ENCODE results near the gene EMILIN2. TPM values are rescaled to one million over a fixed set of nuclear protein-coding genes. Genes with fewer than 3 reads are reported as not detected.
A peak's percentile ranks its signal among the peaks of the same experiment; 100 is the strongest.

Gene EMILIN2
- total RNA-seq, 6 donors from 2014 or later, result 31.9 to 59.2 (median 43.6) TPM

DNA sequence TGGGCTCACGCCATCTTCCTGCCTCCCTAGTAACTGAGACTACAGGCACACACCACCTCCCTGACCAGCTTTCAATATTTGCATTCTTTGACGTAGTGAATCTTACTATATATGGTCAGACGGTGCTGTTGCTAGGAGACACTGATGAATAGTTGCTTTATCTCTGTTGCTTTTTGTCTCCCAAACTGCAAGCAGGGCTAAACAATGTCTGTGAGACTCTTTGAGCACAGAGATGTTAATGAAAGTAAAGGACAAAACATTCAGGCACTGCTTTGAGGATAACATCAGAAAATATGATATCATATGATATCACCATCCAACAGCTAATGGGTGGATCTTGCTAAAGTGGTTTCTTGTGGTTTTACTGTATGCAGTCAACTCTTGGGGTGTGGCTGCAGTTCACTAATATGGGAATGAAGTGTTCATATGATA lies 43.0 kb downstream of the EMILIN2 start:
- no peak for TF ChIP-seq POLR2AphosphoS5 (IDR thresholded peaks at IDR 0.05)
- TF ChIP-seq, protein P1, sequence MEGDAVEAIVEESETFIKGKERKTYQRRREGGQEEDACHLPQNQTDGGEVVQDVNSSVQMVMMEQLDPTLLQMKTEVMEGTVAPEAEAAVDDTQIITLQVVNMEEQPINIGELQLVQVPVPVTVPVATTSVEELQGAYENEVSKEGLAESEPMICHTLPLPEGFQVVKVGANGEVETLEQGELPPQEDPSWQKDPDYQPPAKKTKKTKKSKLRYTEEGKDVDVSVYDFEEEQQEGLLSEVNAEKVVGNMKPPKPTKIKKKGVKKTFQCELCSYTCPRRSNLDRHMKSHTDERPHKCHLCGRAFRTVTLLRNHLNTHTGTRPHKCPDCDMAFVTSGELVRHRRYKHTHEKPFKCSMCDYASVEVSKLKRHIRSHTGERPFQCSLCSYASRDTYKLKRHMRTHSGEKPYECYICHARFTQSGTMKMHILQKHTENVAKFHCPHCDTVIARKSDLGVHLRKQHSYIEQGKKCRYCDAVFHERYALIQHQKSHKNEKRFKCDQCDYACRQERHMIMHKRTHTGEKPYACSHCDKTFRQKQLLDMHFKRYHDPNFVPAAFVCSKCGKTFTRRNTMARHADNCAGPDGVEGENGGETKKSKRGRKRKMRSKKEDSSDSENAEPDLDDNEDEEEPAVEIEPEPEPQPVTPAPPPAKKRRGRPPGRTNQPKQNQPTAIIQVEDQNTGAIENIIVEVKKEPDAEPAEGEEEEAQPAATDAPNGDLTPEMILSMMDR (IDR thresholded peaks at IDR 0.05), result no peak
- TF ChIP-seq POLR2A (IDR thresholded peaks at IDR 0.05), result no peak
- no peak for TF ChIP-seq EP300 (IDR thresholded peaks at IDR 0.05)
- ATAC-seq (ENCODE audit: low FRiP score in 2 of 2), result peak in 1 of 2 donors; percentile 86
- H3K36me3 ChIP-seq, result no peaks in the 10 kb centered on the region
- no peaks in the 10 kb centered on the region for H3K27me3 ChIP-seq
- no peaks in the 10 kb centered on the region for H3K9me3 ChIP-seq
- H3K4me1 ChIP-seq, result no peaks in the 10 kb centered on the region
- 61 to 67% methylated on average over 3 of the region's 3 CpGs for WGBS, 2 donors
- H3K27ac ChIP-seq, result no peak overlapping the region
- no peak overlapping the region for H3K4me3 ChIP-seq
- DNase-seq, result peak in 1 of 2 donors; percentile 8

DNA sequence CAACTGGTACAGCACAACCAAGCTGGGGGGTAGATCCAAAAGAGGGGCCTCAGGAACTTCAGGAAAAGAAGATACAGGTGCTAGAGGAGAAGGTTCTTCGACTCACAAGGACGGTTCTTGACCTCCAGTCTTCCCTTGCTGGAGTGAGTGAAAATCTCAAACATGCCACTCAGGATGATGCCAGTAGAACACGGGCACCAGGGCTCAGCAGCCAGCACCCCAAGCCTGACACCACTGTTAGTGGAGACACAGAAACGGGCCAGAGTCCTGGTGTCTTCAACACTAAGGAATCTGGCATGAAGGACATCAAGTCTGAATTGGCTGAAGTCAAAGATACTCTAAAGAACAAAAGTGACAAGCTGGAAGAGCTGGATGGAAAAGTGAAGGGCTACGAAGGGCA lies 43.8 kb downstream of the EMILIN2 start:
- no peak overlapping the region for H3K4me3 ChIP-seq
- H3K36me3 ChIP-seq, result no peaks in the 10 kb centered on the region
- ATAC-seq (ENCODE audit: low FRiP score in 2 of 2) (no peak), DNase-seq (no peak)
- no peak for TF ChIP-seq EP300 (IDR thresholded peaks at IDR 0.05)
- TF ChIP-seq, protein P1 (IDR thresholded peaks at IDR 0.05), result no peak
- TF ChIP-seq POLR2AphosphoS5 (IDR thresholded peaks at IDR 0.05), result no peak
- TF ChIP-seq POLR2A (IDR thresholded peaks at IDR 0.05), result no peak
- no peaks in the 10 kb centered on the region for H3K27me3 ChIP-seq
- WGBS, 2 donors, result 90% methylated on average over 5 of the region's 5 CpGs
- H3K9me3 ChIP-seq, result no peaks in the 10 kb centered on the region
- H3K27ac ChIP-seq, result no peak overlapping the region
- H3K4me1 ChIP-seq, result no peaks in the 10 kb centered on the region

DNA sequence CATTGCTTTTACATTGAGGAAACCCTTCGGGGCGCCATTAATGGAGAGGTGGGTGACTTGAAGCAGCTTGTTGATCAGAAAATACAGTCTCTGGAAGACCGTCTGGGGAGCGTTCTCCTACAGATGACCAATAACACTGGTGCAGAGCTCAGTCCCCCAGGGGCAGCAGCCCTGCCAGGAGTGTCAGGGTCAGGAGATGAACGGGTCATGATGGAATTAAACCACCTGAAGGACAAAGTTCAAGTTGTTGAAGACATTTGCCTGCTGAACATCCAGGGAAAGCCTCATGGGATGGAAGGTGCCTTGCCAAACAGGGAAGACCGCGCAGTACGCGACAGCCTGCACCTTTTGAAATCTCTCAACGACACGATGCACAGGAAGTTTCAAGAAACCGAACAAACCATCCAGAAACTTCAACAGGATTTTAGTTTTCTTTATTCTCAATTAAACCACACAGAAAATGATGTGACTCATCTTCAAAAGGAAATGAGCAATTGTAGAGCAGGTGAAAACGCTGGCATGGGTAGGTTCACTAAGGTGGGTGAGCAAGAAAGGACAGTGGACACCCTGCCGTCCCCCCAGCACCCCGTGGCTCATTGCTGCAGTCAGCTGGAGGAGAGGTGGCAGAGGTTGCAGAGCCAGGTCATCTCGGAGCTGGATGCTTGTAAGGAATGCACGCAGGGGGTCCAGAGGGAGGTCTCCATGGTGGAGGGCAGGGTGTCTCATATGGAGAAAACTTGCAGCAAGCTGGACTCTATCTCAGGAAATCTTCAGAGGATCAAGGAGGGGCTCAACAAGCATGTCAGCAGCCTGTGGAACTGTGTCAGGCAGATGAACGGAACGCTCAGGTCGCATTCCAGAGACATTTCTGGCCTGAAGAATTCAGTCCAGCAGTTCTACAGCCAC lies 45.0 kb downstream of the EMILIN2 start:
- no peak overlapping the region for H3K4me3 ChIP-seq
- 82 to 90% methylated on average over 20 of the region's 20 CpGs for WGBS, 2 donors
- ATAC-seq (ENCODE audit: low FRiP score in 2 of 2) (no peak), DNase-seq (peak in 1 of 2 donors; percentile 17)
- H3K36me3 ChIP-seq, result no peaks in the 10 kb centered on the region
- no peaks in the 10 kb centered on the region for H3K9me3 ChIP-seq
- H3K4me1 ChIP-seq, result no peaks in the 10 kb centered on the region
- no peak overlapping the region for H3K27ac ChIP-seq
- no peaks in the 10 kb centered on the region for H3K27me3 ChIP-seq
- TF ChIP-seq, protein P1 (IDR thresholded peaks at IDR 0.05), result no peak
- TF ChIP-seq POLR2AphosphoS5 (IDR thresholded peaks at IDR 0.05) (no peak), POLR2A (IDR thresholded peaks at IDR 0.05) (no peak), EP300 (IDR thresholded peaks at IDR 0.05) (no peak)

DNA sequence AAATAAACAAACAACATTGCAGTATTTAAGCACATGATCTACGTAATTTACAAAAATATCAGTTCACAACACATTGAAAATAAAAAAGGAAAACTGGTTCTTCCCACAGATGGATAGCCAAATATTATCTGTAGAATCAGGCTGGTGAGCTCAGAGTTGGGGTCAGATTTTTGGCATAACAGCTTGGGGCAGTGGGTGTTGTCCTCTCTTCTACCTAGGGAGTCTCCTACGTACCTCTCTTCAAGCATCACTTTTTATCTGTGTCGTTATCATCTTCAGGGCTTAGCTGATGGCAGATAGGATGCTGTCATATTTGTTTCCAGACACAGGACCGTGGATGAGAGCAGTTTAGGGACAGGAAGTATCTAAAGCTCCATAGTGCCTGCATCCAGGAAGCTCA lies 46.2 kb downstream of the EMILIN2 start:
- no peak for TF ChIP-seq POLR2AphosphoS5 (IDR thresholded peaks at IDR 0.05)
- TF ChIP-seq, protein P1 (IDR thresholded peaks at IDR 0.05), result no peak
- no peak for TF ChIP-seq POLR2A (IDR thresholded peaks at IDR 0.05)
- TF ChIP-seq EP300 (IDR thresholded peaks at IDR 0.05), result no peak
- no peak for DNase-seq
- ATAC-seq (ENCODE audit: low FRiP score in 2 of 2), result no peak
- 76 to 84% methylated on average over 4 of the region's 4 CpGs for WGBS, 2 donors
- Histone ChIP-seq H3K9me3 (no peaks in the 10 kb centered on the region), H3K4me3 (no peak overlapping the region), H3K4me1 (peaks cover under 1 to 4% (median 2%) of the 10 kb centered on the region in 4 donors), H3K27me3 (no peaks in the 10 kb centered on the region), H3K27ac (no peak overlapping the region), H3K36me3 (no peaks in the 10 kb centered on the region)
